Natural killer cell (primary cell): ENCODE results near the gene NEK11. TPM values are rescaled to one million over a fixed set of nuclear protein-coding genes. Genes with fewer than 3 reads are reported as not detected.
A peak's percentile ranks its signal among the peaks of the same experiment; 100 is the strongest.
"Not testable (repeated sequence)": the region's sequence is repeated elsewhere in the genome, so short reads cannot be mapped to it uniquely, and the experiment has no call there.

Experiments
- ATAC-seq, 3 donors: fragments of 150-1000 bp in 2 of 3; fragments of 200-7000 bp in 1 of 3; cut with Tn5 transposase; 1 replicate in 1 of 3; 2 replicates in 2 of 3; pipeline ENCODE4 v1.10.0; 2021; ENCODE audit warnings: mild to moderate bottlenecking in 2 of 3, moderate library complexity in 2 of 3
- DNase-seq, 2 donors: peaks; one replicate each; pipeline versions ENCODE4 v3.0.0 to v3.0.0-alpha.2; 2013 to 2021; ENCODE audit warnings: mixed read lengths in 1 of 2
- H3K27ac ChIP-seq: one replicate; pipeline ENCODE4 v1.5.1; 2013; ENCODE audit warnings: mild to moderate bottlenecking, low read length
- H3K27me3 ChIP-seq: one replicate; pipeline ENCODE4 v1.6.1; 2013; ENCODE audit warnings: low read length; ENCODE audit not compliant: control insufficient read depth, insufficient read depth
- H3K36me3 ChIP-seq: one replicate; pipeline ENCODE4 v1.6.1; 2013; ENCODE audit warnings: low read length; ENCODE audit not compliant: control insufficient read depth, insufficient read depth
- H3K4me1 ChIP-seq: one replicate; pipeline ENCODE4 v1.6.1; 2013; ENCODE audit warnings: low read length; ENCODE audit not compliant: control insufficient read depth, insufficient read depth
- H3K4me3 ChIP-seq: one replicate; pipeline ENCODE4 v1.5.1; 2013; ENCODE audit warnings: low read length
- H3K9me3 ChIP-seq: one replicate; pipeline ENCODE4 v1.6.1; 2013; ENCODE audit warnings: low read length; ENCODE audit not compliant: control insufficient read depth, insufficient read depth
- H3K27ac Mint-ChIP-seq, 2 donors: one replicate each; pipeline ENCODE4 v1.8.0; 2022; ENCODE audit warnings: mild to moderate bottlenecking in 2 of 2, mixed read lengths in 2 of 2, moderate library complexity in 1 of 2
- H3K27me3 Mint-ChIP-seq, 2 donors: one replicate each; pipeline ENCODE4 v1.8.0; 2022; ENCODE audit warnings: low read depth in 2 of 2, mixed read lengths in 2 of 2
- H3K36me3 Mint-ChIP-seq: one replicate; pipeline ENCODE4 v1.8.0; 2022; ENCODE audit warnings: mixed read lengths
- H3K4me1 Mint-ChIP-seq, 2 donors: one replicate each; pipeline ENCODE4 v1.8.0; 2022; ENCODE audit warnings: mixed read lengths in 2 of 2
- H3K4me3 Mint-ChIP-seq: one replicate; pipeline ENCODE4 v1.8.0; 2022; ENCODE audit warnings: mild to moderate bottlenecking, moderate library complexity, mixed read lengths
- H3K9me3 Mint-ChIP-seq, 2 donors: one replicate each; pipeline ENCODE4 v1.8.0; 2022; ENCODE audit warnings: mixed read lengths in 2 of 2
- CTCF ChIP-seq: fragments of 200-600 bp; IDR thresholded peaks from one replicate; pipeline ENCODE4 v1.8.0; 2022; ENCODE audit warnings: antibody characterized with exemption
- WGBS: methylation state at CpG from one replicate; pipeline ENCODE4 v1.1.7; 2013; ENCODE audit warnings: missing lambda C conversion rate; ENCODE audit not compliant: insufficient coverage; 5-methylcytosine and 5-hydroxymethylcytosine counted together
- intact Hi-C: fragments of 100-400 bp; cut with micrococcal nuclease; formaldehyde crosslinking; loops from one replicate; pipeline ENCODE4 v1.14.2; 2022
- total RNA-seq, 4 donors: library from RNA; stranded (reverse); fragments of 120-200 nt in 1 of 4; gene quantifications; one replicate each; pipeline versions ENCODE4 v1.2.3 to v1.2.4, GENCODE V29; 2013 to 2022

Gene NEK11
- total RNA-seq, 3 donors from 2014 or later (not counting 1 experiment from before 2014, with no cell fraction given): 2.6 to 3.6 (median 3.5) TPM

GRCh38 chr3:131363275-131363674, 336.6 kb downstream of the NEK11 start:
- Histone ChIP-seq H3K4me1 (peaks cover 6% of the 10 kb centered on the region), H3K4me3 (no peak overlapping the region), H3K9me3 (no peaks in the 10 kb centered on the region), H3K36me3 (no peaks in the 10 kb centered on the region), H3K27ac (no peak overlapping the region), H3K27me3 (peaks cover 13% of the 10 kb centered on the region)
- Mint-ChIP-seq H3K27ac (no peak overlapping the region), H3K36me3 (no peaks in the 10 kb centered on the region), H3K9me3 (no peaks in the 10 kb centered on the region), H3K4me1 (peaks cover 18 to 21% of the 10 kb centered on the region in 2 donors), H3K27me3 (peaks cover 25 to 30% of the 10 kb centered on the region in 2 donors), H3K4me3 (no peak overlapping the region)
- 92% methylated on average over 3 of the region's 3 CpGs for WGBS
- ATAC-seq: no peak
- no peak for TF ChIP-seq CTCF
- intact Hi-C loops: no loop called here
- DNase-seq: no peak

GRCh38 chr3:131370935-131371687, 344.4 kb downstream of the NEK11 start:
- H3K27me3 Mint-ChIP-seq: no peaks in the 10 kb centered on the region
- no peak for DNase-seq
- no peaks in the 10 kb centered on the region for H3K36me3 ChIP-seq
- no peaks in the 10 kb centered on the region for H3K9me3 ChIP-seq
- H3K4me3 ChIP-seq: no peak overlapping the region
- no peak overlapping the region for H3K27ac ChIP-seq
- no peak for ATAC-seq
- intact Hi-C loops: no loop called here
- H3K27me3 ChIP-seq: peaks cover 3% of the 10 kb centered on the region
- peak overlapping the region in 1 of 2 donors; percentile 29 for H3K27ac Mint-ChIP-seq
- H3K4me1 Mint-ChIP-seq: peaks cover 4 to 7% of the 10 kb centered on the region in 2 donors
- WGBS: 48% methylated on average over 9 of the region's 10 CpGs
- no peaks in the 10 kb centered on the region for H3K9me3 Mint-ChIP-seq
- H3K4me3 Mint-ChIP-seq: no peak overlapping the region
- H3K36me3 Mint-ChIP-seq: no peaks in the 10 kb centered on the region
- TF ChIP-seq CTCF: no peak
- no peaks in the 10 kb centered on the region for H3K4me1 ChIP-seq

GRCh38 chr3:131371688-131372066, 345.0 kb downstream of the NEK11 start:
- 92% methylated on average over 2 of the region's 2 CpGs for WGBS
- H3K4me3 ChIP-seq: no peak overlapping the region
- Mint-ChIP-seq H3K4me1 (peaks cover 4 to 7% of the 10 kb centered on the region in 2 donors), H3K27me3 (no peaks in the 10 kb centered on the region), H3K4me3 (no peak overlapping the region), H3K27ac (peak overlapping the region in 1 of 2 donors; percentile 29), H3K36me3 (no peaks in the 10 kb centered on the region), H3K9me3 (no peaks in the 10 kb centered on the region)
- no peak for TF ChIP-seq CTCF
- H3K36me3 ChIP-seq: no peaks in the 10 kb centered on the region
- intact Hi-C loops: no loop called here
- H3K27me3 ChIP-seq: peaks cover under 1% of the 10 kb centered on the region
- DNase-seq (no peak), ATAC-seq (no peak)
- H3K9me3 ChIP-seq: no peaks in the 10 kb centered on the region
- H3K27ac ChIP-seq: no peak overlapping the region
- H3K4me1 ChIP-seq: no peaks in the 10 kb centered on the region

- H3K9me3 ChIP-seq: no peaks in the 10 kb centered on the region
- Mint-ChIP-seq H3K9me3 (no peaks in the 10 kb centered on the region), H3K36me3 (no peaks in the 10 kb centered on the region), H3K4me1 (peaks cover 4 to 7% of the 10 kb centered on the region in 2 donors), H3K27me3 (no peaks in the 10 kb centered on the region), H3K4me3 (no peak overlapping the region), H3K27ac (no peak overlapping the region)
- ATAC-seq (no peak), DNase-seq (no peak)
- no peaks in the 10 kb centered on the region for H3K36me3 ChIP-seq
- no peak overlapping the region for H3K27ac ChIP-seq
- H3K27me3 ChIP-seq: no peaks in the 10 kb centered on the region
- WGBS: 94% methylated on average over 2 of the region's 2 CpGs
- intact Hi-C loops: no loop called here
- H3K4me3 ChIP-seq: no peak overlapping the region
- H3K4me1 ChIP-seq: no peaks in the 10 kb centered on the region
- TF ChIP-seq CTCF: no peak
Observed at GRCh38 chr3:131374741-131375140, 348.1 kb downstream of the NEK11 start.

- not testable (repeated sequence) for H3K9me3 ChIP-seq, H3K27me3 Mint-ChIP-seq, H3K9me3 Mint-ChIP-seq, H3K36me3 ChIP-seq, ATAC-seq, H3K36me3 Mint-ChIP-seq, H3K27me3 ChIP-seq, DNase-seq
- H3K4me1 ChIP-seq: peaks cover 18% of the 10 kb centered on the region
- Mint-ChIP-seq H3K4me1 (peaks cover 23 to 33% of the 10 kb centered on the region in 2 donors), H3K27ac (peak overlapping the region; percentile 88 to 97), H3K4me3 (peak overlapping the region; percentile 95)
- peak overlapping the region; percentile 51 for H3K27ac ChIP-seq
- peak overlapping the region; percentile 67 for H3K4me3 ChIP-seq
- WGBS: 11% methylated on average over 16 of the region's 16 CpGs
- intact Hi-C loops: loop anchor here (1.0 to 10.0 kb wide), 5 partner anchors 122 to 1344 kb away; partner anchors contain the start of gene NPHP3
Observed at GRCh38 chr3:131380821-131381444, 354.3 kb downstream of the NEK11 start.
